Neural progenitor cell (in vitro differentiated cells): Measurements from ENCODE around the gene CD63. TPM values are rescaled to one million over a fixed set of nuclear protein-coding genes. Genes with fewer than 3 reads are reported as not detected.
A peak's percentile ranks its signal among the peaks of the same experiment; 100 is the strongest.

Experiments used
- DNase-seq: peaks from one replicate; pipeline ENCODE4 v3.0.0-alpha.2; 2016; ENCODE audit warnings: low spot score
- H2AFZ ChIP-seq: fragments of 200-600 bp; sonication (generic); replicated peaks from 2 replicates; pipeline ENCODE4 v1.6.1; 2016; ENCODE audit warnings: antibody characterized with exemption
- H3F3A ChIP-seq: fragments of 200-600 bp; sonication (generic); 2 replicates; pipeline ENCODE4 v1.6.1; 2016; ENCODE audit warnings: antibody characterized with exemption, low read depth
- H3K27ac ChIP-seq: fragments of 200-600 bp; sonication (generic); 2 replicates; pipeline ENCODE4 v1.5.1; 2016; ENCODE audit warnings: mild to moderate bottlenecking
- H3K27me3 ChIP-seq: fragments of 200-600 bp; sonication (generic); 2 replicates; pipeline ENCODE4 v1.6.1; 2016; ENCODE audit warnings: mild to moderate bottlenecking, moderate library complexity
- H3K36me3 ChIP-seq: fragments of 200-600 bp; sonication (generic); 2 replicates; pipeline ENCODE4 v1.5.1; 2016
- H3K4me1 ChIP-seq: fragments of 200-600 bp; sonication (generic); 2 replicates; pipeline ENCODE4 v1.6.1; 2016; ENCODE audit warnings: mixed run types
- H3K4me2 ChIP-seq: fragments of 200-600 bp; sonication (generic); 2 replicates; pipeline ENCODE4 v1.6.1; 2016
- H3K4me3 ChIP-seq: fragments of 200-600 bp; sonication (generic); 2 replicates; pipeline ENCODE4 v1.5.1; 2016
- H3K79me2 ChIP-seq: fragments of 200-600 bp; sonication (generic); 2 replicates; pipeline ENCODE4 v1.6.1; 2016; ENCODE audit warnings: low read depth
- H3K9ac ChIP-seq: fragments of 200-600 bp; sonication (generic); 2 replicates; pipeline ENCODE4 v1.6.1; 2016
- H3K9me3 ChIP-seq: fragments of 200-600 bp; sonication (generic); 2 replicates; pipeline ENCODE4 v1.5.1; 2016; ENCODE audit warnings: low read depth
- H4K20me1 ChIP-seq: fragments of 200-600 bp; sonication (generic); 2 replicates; pipeline ENCODE4 v1.6.1; 2016; ENCODE audit warnings: low read depth
- H3K27ac Mint-ChIP-seq: 3 replicates; pipeline ENCODE4 v1.8.0; 2021; ENCODE audit warnings: mixed read lengths
- H3K27me3 Mint-ChIP-seq: 2 replicates; pipeline ENCODE4 v1.8.0; 2022; ENCODE audit warnings: low read depth, mild to moderate bottlenecking, inconsistent platforms, moderate library complexity, mixed read lengths; ENCODE audit not compliant: insufficient read depth
- H3K36me3 Mint-ChIP-seq: 3 replicates; pipeline ENCODE4 v1.8.0; 2021; ENCODE audit warnings: mixed read lengths
- H3K4me1 Mint-ChIP-seq: 3 replicates; pipeline ENCODE4 v1.8.0; 2021; ENCODE audit warnings: mixed read lengths
- H3K4me3 Mint-ChIP-seq: 3 replicates; pipeline ENCODE4 v1.8.0; 2021; ENCODE audit warnings: mild to moderate bottlenecking, moderate library complexity, mixed read lengths
- H3K9me3 Mint-ChIP-seq: 3 replicates; pipeline ENCODE4 v1.8.0; 2020; ENCODE audit warnings: mixed read lengths
- EZH2 ChIP-seq: fragments of 200-600 bp; sonication (generic); IDR thresholded peaks from 2 replicates; pipeline ENCODE4 v1.6.1; 2017; ENCODE audit warnings: antibody characterized with exemption, mild to moderate bottlenecking, moderate library complexity
- EZH2phosphoT487 ChIP-seq: fragments of 200-600 bp; sonication (generic); IDR thresholded peaks from 2 replicates; pipeline ENCODE4 v1.6.1; 2017; ENCODE audit warnings: antibody characterized with exemption
- total RNA-seq: library from RNA; depleted of rRNA; stranded (reverse); fragments of >200 nt; gene quantifications from 2 replicates; pipeline ENCODE4 v1.2.3, GENCODE V29; 2015; ENCODE audit warnings: low replicate concordance
- TF ChIP-seq, protein P1 (sequence below): fragments of 200-600 bp; sonication (generic); IDR thresholded peaks from 2 replicates; pipeline ENCODE4 v1.5.1; 2017; ENCODE audit warnings: antibody characterized with exemption, mild to moderate bottlenecking

Gene CD63
- total RNA-seq, 1 donor from 2014 or later, result 305 TPM

DNA sequence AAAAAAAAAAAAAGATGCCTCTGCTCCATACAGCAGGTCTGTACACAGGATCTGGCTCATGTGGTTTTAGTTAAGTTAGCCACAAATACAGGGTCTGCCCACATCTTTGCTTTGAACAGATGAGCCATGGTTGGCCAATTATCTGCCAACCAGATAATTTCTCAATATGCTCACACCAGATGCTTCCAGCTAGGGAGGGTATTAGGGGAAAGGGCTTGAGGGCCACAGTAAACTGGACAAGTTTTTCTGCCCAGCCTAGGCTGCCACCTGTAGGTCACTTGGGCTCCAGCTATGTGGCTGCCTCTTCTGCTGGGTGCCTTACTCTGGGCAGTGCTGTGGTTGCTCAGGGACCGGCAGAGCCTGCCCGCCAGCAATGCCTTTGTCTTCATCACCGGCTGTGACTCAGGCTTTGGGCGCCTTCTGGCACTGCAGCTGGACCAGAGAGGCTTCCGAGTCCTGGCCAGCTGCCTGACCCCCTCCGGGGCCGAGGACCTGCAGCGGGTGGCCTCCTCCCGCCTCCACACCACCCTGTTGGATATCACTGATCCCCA lies 7.8 kb downstream of the CD63 start:
- H3K79me2 ChIP-seq, result peaks cover 16% of the 10 kb centered on the region
- peaks cover 5% of the 10 kb centered on the region for H4K20me1 ChIP-seq
- H3K27ac ChIP-seq, result no peak overlapping the region
- Mint-ChIP-seq H3K4me3 (no peak overlapping the region), H3K27ac (no peak overlapping the region), H3K4me1 (peaks cover 44% of the 10 kb centered on the region), H3K27me3 (peaks cover 10% of the 10 kb centered on the region), H3K9me3 (no peaks in the 10 kb centered on the region), H3K36me3 (peaks cover 10% of the 10 kb centered on the region)
- H3K9me3 ChIP-seq, result no peaks in the 10 kb centered on the region
- no peak overlapping the region for H3K4me3 ChIP-seq
- H3K4me2 ChIP-seq, result no peak overlapping the region
- peak; percentile 56 for DNase-seq
- no peak overlapping the region for H3K9ac ChIP-seq
- H3K36me3 ChIP-seq, result no peaks in the 10 kb centered on the region
- H3F3A ChIP-seq, result peaks cover 50% of the 10 kb centered on the region
- no peak overlapping the region for H2AFZ ChIP-seq
- TF ChIP-seq EZH2, result no peak
- TF ChIP-seq, protein P1, sequence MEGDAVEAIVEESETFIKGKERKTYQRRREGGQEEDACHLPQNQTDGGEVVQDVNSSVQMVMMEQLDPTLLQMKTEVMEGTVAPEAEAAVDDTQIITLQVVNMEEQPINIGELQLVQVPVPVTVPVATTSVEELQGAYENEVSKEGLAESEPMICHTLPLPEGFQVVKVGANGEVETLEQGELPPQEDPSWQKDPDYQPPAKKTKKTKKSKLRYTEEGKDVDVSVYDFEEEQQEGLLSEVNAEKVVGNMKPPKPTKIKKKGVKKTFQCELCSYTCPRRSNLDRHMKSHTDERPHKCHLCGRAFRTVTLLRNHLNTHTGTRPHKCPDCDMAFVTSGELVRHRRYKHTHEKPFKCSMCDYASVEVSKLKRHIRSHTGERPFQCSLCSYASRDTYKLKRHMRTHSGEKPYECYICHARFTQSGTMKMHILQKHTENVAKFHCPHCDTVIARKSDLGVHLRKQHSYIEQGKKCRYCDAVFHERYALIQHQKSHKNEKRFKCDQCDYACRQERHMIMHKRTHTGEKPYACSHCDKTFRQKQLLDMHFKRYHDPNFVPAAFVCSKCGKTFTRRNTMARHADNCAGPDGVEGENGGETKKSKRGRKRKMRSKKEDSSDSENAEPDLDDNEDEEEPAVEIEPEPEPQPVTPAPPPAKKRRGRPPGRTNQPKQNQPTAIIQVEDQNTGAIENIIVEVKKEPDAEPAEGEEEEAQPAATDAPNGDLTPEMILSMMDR, result peak; percentile 48
- no peaks in the 10 kb centered on the region for H3K27me3 ChIP-seq
- H3K4me1 ChIP-seq, result peaks cover 27% of the 10 kb centered on the region

DNA sequence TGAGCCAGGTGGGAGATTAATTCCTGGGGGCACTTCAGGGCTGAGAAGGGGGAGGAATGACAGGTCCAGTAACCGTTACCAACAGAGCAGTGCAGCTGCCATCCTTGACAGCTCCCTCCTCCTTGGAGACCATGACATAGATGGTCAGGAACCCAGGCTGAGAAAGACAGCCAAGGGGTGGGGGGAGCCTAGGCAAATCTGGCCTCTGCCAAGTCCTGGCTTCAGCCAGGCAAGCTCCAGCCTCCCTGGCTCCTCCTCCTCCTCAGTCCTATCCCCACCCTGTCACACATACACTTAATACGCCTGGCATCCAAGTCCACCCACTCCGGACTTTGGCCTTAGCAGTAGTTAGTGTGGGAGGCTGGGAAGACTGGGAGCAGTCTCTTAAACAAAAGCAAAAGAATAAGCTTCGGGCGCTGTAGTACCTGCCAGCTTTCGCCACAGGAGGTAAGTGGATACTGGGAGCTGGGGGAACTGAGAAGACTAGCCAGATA lies 8.7 kb downstream of the CD63 start, which contains the start of gene RDH5:
TSS of gene RDH5 (plus strand) at position 323 of the 494 bp plus-strand sequence. CDS start 792 bp downstream, outside the sequence.
- Histone ChIP-seq H3K4me2 (peak within 1 kb of the TSS; percentile 79), H3K9ac (no peak within 1 kb of the TSS), H3K4me3 (no peak within 1 kb of the TSS), H3K27me3 (no peaks in the 10 kb centered on the region), H3F3A (peaks cover 50% of the 10 kb centered on the region), H4K20me1 (no peaks in the 10 kb centered on the region), H3K79me2 (peaks cover 16% of the 10 kb centered on the region), H3K36me3 (no peaks in the 10 kb centered on the region), H3K27ac (no peak within 1 kb of the TSS), H3K9me3 (no peaks in the 10 kb centered on the region), H2AFZ (no peak within 1 kb of the TSS), H3K4me1 (peaks cover 31% of the 10 kb centered on the region)
- H3K4me3 Mint-ChIP-seq, result no peak within 1 kb of the TSS
- peaks cover 18% of the 10 kb centered on the region for H3K27me3 Mint-ChIP-seq
- peaks cover 6% of the 10 kb centered on the region for H3K9me3 Mint-ChIP-seq
- peaks cover 6% of the 10 kb centered on the region for H3K36me3 Mint-ChIP-seq
- peaks cover 47% of the 10 kb centered on the region for H3K4me1 Mint-ChIP-seq
- TF ChIP-seq EZH2phosphoT487 (no peak), EZH2 (no peak)
- TF ChIP-seq, protein P1, result no peak
- DNase-seq, result no peak
- H3K27ac Mint-ChIP-seq, result no peak within 1 kb of the TSS

DNA sequence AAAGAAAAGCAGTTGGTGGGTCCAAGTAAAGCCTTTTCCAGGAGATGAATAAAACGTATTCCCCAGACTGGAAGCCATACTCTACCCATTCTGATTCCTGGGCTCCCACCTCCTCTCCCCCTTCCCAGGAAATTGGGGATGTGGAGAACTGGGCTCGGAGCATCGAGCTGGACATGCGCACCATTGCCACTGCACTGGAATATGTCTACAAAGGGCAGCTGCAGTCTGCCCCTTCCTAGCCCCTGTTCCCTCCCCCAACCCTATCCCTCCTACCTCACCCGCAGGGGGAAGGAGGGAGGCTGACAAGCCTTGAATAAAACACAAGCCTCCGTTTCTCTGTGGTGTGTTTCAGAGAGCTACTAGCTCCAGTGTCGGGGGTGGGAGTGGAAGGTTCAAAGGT lies 9.4 kb downstream of the CD63 start:
- Mint-ChIP-seq H3K27ac (no peak overlapping the region), H3K9me3 (peaks cover 6% of the 10 kb centered on the region), H3K27me3 (peaks cover 18% of the 10 kb centered on the region), H3K4me3 (no peak overlapping the region), H3K36me3 (peaks cover 6% of the 10 kb centered on the region), H3K4me1 (peaks cover 43% of the 10 kb centered on the region)
- H3K79me2 ChIP-seq, result peaks cover 16% of the 10 kb centered on the region
- H3K27ac ChIP-seq, result no peak overlapping the region
- no peaks in the 10 kb centered on the region for H3K36me3 ChIP-seq
- H3K4me3 ChIP-seq, result no peak overlapping the region
- no peak overlapping the region for H3K9ac ChIP-seq
- TF ChIP-seq EZH2phosphoT487 (no peak), EZH2 (no peak)
- TF ChIP-seq, protein P1, result no peak
- peak overlapping the region; percentile 79 for H3K4me2 ChIP-seq
- DNase-seq, result no peak
- H3K4me1 ChIP-seq, result peaks cover 31% of the 10 kb centered on the region
- H3K9me3 ChIP-seq, result no peaks in the 10 kb centered on the region
- peaks cover 45% of the 10 kb centered on the region for H3F3A ChIP-seq
- no peaks in the 10 kb centered on the region for H4K20me1 ChIP-seq
- no peaks in the 10 kb centered on the region for H3K27me3 ChIP-seq
- no peak overlapping the region for H2AFZ ChIP-seq
